OCI-M1 (cell line): ENCODE results near the gene SEMA3G.

Experiments
- DNase-seq: peaks from one replicate; lab custom pipeline; 2025; lab: John Stamatoyannopoulos, UW

Gene SEMA3G

DNA sequence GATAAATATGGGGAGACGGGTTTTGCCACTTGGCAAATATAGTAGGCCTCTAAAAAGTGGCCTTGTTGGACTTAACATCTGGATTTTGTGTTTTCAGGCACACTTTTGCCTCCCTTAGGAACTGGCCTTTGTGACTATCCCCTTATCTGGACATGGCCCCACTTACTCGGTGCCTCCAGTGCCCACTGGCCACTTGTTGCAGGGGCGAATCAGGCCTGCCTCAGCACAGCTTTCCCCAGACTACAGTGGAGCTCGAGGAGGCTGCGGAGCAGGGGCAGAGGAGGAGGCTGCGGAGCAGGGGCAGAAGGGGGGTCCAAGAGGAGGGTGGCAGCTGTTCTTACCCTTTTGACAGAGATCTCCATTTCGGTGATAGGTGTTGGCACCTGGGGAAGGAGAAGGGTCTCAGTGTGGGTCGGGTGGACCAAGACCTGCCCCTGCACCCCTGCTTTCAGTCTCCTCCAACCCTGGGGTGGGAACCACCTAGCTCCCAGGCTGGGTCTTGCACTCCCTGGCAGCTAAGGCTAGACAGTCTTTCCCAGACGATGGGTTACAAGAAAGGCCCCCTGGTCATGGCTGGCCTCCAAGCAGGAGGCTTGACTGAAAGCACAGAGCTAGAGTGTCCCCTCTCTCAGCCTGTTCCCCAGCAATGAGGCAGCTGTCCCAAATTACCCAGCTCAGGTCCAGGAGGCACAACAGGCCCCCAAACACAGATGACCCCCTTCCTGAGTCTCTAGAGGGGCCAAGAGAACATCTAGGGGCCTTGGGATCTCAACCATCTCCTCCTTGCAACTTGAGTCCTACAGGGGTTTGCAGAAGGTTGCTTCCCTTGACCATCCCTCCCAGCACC is 6.1 kb downstream of the SEMA3G start:
- DNase-seq, result no peak

DNA sequence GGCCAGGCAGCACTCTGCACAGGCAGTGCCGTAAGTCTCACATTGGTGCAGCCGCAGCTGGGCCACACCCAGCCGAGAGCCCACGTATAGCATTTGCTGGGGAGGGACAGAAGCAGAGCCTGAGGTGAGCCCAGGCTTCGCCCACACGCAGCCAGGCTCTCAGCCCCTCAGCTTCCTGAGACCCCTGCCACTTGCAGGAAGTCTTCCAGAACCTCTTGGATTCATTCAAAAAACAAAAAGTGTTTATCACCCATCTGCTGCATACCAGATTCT is 6.9 kb downstream of the SEMA3G start:
- DNase-seq, result no peak

DNA sequence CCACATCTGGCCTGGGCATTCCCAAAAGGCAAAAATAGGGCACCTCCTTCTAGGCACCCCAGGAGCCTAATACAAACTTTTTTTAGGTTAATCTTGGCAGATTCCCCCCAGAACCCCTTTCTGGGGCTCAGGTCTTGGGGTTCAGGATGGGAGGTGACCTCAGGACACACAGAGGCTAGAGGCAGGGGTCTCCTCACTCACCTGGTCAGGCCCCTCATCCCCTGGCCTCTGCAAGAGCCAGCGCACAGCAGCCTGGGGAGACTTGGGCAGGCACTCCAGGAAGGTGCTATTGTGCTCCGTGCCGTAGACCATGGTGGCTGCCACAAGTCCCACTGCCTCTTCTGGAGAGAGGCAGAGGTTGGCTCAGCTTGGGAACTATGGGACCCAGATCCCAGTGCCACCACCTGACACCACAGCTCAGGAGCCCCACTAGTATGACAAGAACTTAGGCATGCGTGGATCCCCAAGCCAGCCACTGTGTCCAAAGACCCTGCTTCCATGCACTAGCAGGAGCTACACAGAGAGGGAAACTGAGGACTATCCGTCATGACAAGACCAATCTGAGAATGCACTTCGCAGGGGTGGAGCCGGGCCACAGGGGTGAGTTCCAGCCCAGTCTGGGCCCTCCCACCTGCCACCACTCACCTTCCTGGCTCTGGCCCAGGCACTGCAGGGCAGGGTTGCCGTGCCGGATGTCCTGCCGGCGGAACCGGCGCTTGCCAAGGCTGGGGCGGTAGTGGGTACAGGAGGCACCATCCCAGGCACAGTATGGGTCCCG is 7.4 kb downstream of the SEMA3G start:
- no peak for DNase-seq

DNA sequence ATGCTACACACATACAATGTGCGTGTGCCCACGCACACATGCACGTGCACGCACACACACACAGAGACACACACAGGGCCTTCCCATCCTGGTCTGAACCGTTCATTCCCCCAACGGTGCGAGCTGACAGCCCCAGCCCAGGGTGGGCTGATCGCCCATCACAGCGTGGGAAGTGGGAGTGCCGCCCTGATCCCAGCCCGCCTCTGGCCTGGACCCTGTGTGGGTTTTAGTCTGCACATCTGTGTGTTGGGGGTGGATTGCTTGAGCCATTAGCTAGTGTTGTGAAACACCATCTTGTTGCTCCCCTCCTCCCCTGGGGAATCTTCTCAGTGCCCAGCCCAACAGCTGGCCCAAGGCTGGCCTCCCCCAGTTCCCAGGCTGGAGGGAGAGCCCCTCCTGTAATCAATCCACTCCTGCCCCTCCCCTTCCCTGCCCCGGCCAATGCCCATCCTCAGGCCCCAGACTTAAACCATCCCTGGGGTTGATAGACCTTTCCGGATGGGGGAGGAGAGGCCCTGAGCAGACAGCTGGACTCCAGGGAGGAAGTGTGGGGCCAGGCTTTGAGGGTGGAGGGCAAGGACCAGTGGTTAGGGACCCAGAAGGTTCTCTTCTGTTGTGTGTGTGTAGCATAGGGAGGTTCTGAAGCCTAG is 8.3 kb downstream of the SEMA3G start:
- no peak for DNase-seq

DNA sequence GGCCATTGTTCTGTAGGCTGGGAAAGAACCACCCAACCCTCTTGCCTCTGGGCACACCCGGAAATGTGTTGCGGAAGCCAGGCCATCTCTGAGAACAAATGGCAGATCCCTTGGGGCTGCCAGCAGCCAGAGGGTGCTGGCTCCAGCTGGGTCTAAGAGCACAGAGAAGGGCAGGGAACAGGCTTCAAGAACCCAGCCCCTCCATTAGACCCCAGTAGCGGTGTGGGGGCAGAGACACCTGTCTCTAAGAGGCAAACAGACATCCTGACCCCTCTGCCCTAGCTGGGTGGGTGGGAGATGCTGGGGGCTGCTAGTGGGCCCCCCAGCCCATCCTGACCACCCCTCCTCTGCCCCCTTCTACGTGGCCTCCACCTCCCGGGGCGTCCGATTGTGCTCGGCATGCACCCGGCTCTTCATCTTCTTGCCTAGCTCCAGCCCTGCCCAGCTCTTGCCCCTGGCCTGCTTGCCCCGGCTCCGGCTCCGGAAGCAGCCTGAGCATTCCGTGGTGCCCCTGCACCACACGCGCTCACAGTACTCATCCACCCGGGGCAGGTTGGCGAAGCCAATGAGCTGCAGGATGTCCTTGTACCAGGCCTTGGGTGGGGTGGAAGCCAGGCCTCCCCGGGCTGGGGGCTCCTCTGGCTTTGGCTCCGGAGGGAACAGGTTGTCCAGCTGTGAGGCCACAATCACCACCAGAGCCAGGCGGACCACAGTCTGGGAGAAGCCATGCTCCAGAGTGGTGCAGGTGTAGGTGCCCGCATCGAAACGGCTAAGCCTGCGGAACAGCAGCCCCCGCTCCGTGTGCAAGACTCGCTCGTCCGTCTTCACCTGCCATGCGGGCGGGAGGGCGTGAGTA is 9.4 kb downstream of the SEMA3G start:
- no peak for DNase-seq

DNA sequence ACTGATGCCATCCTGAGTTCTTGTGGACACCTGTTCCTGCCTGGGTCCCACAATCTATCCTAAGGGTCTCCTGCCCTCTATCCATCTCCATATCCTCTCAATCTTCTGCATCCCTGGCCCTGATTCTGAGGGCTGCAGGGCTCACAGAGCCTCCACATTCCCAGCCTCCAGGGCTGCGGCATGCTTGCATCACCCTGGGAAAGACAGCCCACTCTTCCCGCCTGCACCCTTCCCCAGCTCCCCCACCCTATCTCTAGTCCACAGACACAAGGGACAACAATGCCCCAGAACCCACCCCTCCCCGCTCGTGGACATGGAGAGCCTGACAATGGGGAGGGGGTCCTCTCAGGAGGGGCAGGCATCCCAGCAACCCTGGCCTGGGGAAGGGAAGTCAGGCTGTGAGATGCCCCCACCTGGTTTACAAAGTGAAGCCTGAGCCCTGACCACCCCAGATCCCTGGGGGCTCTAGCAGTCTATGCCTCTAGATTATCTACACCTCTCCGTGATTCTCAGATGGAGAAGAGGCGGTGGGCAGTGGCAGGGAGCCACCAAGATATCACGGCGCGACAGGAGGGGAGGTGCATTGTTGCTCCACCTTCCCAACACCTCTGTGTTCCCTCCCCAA is 10.3 kb downstream of the SEMA3G start:
- DNase-seq, result no peak

DNA sequence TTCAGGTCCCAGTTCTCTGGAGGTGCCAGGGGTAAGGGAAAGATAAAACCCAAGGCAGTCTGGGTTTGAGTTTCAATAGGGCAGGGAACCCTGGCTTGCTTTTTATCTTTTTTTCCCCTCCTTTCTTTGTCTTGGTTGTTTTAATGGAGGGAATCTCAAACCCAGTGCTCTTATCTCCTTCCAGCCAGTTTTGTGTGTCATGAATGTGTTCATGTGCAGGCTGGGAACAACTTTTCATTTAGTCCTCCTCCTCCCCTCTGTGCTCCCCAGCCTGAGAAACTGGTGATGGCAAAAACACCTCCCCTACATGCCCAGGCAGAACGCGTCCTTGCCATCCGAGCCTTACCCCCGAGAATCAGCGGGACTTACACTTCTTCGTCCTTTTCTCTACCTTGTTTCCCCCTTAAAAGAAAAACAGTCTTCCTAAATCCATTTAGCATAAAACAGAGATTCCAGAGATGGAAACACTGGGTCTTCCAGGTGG is 10.9 kb downstream of the SEMA3G start:
- peak; percentile 12 for DNase-seq

DNA sequence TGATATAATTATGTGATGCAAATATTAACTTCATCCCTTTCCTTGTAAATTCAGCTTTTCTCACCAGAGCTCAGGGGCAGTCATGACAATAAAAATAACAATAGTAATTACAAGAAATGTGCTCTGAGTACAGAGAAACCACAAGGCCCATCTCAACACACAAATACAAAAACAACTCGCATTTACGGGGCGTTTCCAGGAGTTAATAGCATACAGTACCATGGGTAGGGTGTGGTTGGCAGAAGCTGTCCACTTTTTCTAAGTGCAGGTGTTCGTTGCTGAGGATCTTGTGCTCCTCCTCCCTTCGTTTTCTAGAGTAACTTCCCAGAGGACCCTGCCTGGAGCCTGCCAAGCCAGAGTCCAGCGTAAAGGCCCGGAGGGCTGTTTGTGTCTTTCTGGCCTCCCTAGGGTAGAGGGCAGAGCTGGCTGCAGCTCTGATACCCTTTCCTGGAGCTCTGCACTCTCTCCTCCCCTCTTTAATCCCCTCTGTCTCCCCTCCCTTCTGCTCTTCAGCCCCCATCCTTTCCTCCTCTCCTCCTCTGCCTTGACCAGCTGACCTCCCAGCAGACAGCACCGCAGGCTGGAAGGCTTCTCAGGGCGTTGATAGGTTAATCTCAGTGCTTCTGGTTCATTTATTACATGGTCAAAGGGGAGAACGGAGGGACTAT is 11.4 kb downstream of the SEMA3G start:
- no peak for DNase-seq

DNA sequence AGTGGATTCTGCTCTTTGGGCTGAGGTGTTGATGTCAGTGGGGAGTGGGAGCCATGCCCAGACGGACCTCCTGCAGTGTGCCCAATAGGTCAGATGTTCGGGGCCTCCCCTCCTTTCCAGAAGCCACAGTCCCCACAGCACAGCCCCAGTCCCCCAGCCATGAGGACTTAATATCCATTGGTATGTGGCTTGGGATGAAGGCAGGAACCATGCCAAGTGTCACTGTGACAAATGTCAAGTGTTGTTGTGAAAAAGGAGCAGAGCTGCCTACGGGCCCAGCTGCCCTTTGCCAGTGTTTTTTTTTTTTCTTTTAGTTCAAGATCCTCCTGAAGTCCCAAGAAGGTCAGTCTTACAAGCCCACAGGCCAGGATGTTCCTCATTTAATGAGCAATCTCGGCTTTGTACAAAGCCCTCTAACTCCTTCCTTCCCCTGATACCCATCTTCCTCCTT is 12.2 kb downstream of the SEMA3G start:
- DNase-seq, result peak; percentile 6

DNA sequence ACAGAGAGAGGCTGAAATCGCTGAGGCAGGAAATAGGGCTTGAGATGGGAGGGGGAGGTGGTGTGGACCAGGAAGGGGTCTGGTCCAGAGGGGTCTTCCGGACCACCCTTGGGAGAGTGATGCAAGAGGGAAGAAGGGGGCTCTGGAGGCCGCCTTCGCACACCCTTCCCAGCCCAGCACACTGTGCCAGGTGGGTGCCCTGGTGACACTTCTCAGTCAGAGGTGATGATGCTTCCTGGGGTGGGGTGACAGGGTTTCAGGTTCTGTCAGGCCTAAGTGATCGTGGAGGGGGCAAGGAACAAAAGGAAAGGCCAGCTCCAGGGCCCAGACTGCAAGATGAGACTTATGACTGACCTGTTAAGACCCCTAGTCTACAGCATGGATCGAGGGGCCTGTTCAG is 12.7 kb downstream of the SEMA3G start:
- DNase-seq, result no peak

DNA sequence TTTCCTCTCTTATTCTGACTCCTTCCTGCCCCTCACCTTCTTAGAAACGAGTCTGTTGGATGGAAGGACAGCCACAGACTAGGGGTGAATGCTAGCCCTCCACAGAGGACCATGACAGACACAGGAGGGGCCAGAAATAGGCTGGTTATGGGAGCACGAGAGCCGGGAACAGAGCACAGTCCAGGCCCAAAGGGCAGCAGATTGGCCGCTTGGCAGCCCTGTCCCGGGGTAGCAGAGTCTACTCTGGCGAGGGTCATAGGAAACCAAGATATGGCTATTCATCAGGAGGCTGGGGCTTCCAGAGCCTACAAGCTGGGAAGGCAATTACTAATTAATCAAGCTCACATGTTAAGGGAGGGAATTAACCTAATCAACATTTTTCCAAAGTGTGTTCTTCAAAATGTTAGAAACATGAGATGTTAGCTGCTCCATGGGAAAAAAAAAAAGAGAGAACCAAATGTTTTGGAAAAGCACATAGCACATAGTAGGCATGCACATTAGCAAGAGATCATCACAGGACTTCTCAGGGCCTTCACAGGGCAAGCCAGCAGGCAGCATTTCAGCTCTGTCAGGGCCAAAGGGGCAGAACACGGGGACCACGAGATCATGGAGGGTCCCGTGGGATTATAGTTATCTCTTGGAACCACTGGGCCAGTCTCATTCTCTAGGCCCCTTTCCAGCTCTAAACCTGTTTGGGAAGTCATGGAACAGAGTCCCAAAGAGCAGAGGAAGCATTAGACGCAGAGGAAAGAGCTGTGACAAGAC is 13.3 kb downstream of the SEMA3G start:
- DNase-seq, result no peak

DNA sequence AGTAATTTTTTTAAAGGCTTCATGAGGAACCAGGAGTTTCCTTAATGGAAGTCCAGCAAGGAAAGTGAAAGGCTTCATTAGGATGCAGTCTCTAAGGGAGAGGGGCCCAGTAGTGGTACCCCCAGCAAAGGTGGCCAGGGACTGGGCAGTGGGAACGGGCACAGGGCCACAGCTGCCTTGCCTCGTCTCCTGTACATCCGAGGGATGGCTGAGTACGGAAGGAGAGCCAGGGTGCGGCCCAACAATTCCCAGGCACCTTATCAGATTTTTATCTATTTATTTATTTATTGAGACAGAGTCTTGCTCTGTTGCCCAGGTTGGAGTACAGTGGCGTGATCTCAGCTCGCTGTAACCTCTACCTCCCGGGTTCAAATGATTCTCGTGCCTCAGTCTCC is 14.5 kb downstream of the SEMA3G start:
- no peak for DNase-seq

DNA sequence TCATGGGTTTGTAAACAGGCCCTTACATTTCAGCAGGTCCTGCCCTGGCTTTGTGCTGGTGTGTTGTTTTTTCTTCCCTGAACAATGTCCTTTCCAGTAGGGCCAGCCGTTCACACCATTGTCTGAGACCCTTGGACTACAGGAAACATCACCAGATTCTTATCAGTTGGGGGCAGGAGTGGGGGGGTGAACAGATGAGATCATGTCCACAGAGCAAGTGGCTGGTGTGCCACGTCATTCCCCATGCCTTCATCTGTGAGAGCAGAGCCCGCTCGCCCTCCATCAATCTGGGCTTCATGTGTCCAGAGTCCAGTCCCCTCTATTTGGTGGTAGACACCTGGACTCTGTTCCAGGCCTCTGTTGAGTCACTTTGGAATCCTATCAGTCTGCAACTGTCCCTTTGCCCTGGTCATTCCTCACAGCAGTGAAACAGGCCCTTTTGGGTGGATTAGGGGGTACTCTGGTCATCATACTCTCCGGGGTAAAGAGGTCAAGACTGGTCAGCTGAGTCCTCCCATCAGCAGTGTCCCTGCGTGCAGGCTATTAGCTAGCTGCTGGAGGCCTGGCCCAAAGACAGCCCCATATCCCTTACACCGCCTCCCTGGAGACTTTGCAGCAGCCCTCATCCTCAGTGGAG is 15.0 kb downstream of the SEMA3G start:
- no peak for DNase-seq

DNA sequence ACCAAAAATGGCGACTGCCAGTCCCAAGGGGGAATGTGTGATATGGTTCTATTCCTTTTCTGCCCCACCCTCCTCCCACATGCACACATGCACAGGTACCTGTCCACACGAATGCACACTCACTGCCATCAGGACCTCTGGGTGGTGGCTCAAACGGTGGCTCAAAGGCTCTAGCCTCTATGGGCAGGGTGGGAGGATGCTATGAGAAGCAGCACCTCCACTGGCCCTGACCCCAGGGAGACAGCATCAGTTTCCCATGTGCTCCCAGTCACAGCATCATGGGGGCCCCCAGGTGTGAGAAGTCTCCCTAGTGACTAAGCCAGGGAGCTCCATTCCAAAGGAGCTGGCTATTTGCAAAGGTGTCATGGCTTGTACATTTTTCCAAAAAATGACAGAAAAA is 15.9 kb downstream of the SEMA3G start:
- DNase-seq, result no peak

DNA sequence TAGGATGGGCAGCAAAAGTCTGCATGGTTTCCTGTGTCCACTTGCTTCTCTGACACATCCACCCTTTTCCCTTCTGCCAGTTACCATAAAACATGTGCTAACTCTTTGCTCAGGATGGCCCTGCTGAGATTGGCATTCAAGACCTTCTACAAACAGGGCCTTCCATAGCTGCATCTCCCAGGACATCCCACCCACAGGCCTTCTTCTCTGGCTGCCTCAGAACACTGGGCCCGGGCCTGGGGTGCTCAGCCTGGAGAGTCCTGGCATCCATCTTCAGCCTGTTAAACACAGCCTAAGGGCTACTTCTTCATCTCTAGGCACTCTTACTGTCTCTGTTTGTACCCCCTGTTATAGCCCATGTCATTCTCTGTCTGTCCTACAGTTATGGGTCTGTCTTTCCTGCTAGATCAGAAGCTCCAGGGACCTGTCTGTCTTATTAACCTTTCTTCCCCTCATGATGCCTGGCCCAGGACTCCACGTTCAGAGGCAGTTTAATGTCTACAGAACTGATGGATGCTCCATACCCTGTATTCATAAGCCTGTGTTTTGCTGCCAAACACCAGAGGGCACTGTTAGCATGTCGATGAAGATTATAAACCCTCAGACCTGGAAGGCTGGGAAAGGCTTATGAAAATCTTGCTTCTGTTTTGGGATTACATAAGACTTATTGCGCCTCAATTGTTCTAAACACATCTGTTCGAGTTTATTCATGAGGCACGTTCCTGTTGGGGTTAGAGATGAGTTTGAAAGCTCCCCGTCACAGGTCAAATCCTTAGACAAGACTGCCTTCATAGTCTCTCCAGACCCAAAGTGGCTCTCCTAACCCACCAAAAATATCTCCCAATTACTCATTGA is 16.5 kb downstream of the SEMA3G start:
- DNase-seq, result peak; percentile 76

DNA sequence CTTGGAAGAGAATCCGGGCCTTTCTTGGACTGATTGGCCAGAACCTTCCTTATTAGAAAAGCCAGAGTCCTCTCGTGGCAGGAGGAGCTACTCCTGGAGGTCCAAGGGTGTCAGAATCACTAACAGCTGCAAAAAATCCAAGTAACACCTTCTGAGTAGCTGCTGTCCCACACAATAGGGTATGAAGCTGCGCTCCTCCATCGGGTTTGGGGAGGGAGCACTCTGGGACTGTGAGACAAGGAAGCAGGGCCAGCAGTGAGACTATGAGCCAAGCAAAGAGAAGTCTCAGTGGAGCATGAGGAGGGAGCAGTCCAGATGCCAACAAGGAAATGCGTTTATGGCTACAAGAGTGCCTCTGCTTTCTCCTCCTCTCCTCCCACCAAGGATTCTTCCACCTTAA is 21.7 kb downstream of the SEMA3G start:
- DNase-seq, result no peak

DNA sequence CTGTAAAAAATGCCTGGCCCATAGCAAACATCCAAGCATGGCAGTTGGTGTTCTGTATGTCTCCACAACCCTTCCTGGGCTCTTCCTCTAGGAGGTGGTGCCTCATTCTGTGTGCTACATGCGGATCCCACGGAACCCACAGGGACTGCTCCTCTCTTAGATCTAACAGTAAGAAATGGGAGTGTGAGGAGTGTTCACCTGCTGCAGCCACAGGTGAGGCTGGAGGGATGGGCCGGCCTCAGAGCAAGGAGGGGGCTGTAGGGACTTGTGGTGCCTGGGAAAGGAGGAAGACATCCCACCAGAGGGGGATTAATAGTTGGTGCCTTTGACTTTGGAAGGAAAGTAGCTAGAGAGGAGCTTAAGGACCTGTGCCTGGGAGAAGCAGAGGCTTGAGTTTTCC is 22.2 kb downstream of the SEMA3G start:
- no peak for DNase-seq

DNA sequence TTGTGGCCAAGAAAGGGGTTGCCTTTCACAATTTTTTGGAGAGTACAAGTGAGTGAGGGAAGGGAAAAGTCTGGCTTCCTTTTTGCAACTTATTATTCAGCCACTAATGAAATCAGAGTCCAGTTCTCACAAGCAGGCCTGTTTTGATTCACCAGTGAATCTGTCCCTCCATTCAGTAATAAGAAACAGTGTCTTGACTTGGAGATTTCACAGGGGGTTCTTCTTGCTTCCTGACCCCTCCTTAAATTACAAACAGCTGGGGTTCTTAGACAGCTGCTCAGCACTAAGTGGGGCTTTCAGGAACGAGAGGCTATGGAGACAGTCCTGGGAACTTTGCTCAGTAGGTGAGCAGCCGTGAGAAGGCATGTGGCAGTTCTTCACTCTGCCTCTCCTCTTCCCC is 24.5 kb downstream of the SEMA3G start:
- no peak for DNase-seq

DNA sequence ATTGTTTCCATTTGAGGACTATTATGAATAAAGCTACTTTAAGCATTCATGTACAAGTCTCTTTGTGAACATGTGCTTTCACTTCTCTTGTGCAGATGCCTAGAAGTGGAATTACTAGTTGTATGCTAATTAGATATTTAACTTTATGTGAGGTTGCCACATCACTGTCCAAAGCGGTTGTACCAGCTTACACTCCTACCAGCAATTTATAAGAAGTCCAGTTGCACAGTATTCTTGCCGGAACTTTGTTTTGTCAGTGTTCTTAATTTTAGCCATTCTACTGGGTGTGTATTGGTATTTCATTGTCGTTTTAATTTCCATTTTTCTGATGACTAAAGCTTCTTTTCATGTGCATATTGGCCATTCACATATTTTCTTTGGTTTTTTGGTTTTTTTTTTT is 29.1 kb downstream of the SEMA3G start:
- no peak for DNase-seq
